ENCODE measurements around the gene MBTPS2.
"Not testable (repeated sequence)": the region's sequence is repeated elsewhere in the genome, so short reads cannot be mapped to it uniquely, and the experiment has no call there.

The MBTPS2 gene

GRCh38 chrX:21863241-21863640 lies 23.8 kb downstream of the MBTPS2 start:
- no peak for DNase-seq

- DNase-seq: no peak
Observed at GRCh38 chrX:21865436-21865835, 26.0 kb downstream of the MBTPS2 start.

- no peak for DNase-seq
Observed at GRCh38 chrX:21870494-21870893, 31.1 kb downstream of the MBTPS2 start.

- DNase-seq: no peak
Observed at GRCh38 chrX:21873063-21873775, 33.8 kb downstream of the MBTPS2 start.

GRCh38 chrX:21874182-21874581 lies 34.8 kb downstream of the MBTPS2 start:
- DNase-seq: not testable (repeated sequence)

GRCh38 chrX:21875013-21875412 lies 35.6 kb downstream of the MBTPS2 start:
- DNase-seq: no peak

- DNase-seq: no peak
Observed at GRCh38 chrX:21881881-21882574, 42.6 kb downstream of the MBTPS2 start.

GRCh38 chrX:21883258-21883657 lies 43.8 kb downstream of the MBTPS2 start:
- DNase-seq: no peak

- no peak for DNase-seq
Observed at GRCh38 chrX:21885568-21885967, 46.2 kb downstream of the MBTPS2 start.

GRCh38 chrX:21905313-21905712 lies 65.9 kb downstream of the MBTPS2 start:
- DNase-seq: peak in 1 of 2 experiments; percentile 54

GRCh38 chrX:21905953-21906352 lies 66.5 kb downstream of the MBTPS2 start:
- DNase-seq: peak; percentile 59 to 70

GRCh38 chrX:21907260-21907659 lies 67.8 kb downstream of the MBTPS2 start:
- DNase-seq: peak; percentile 66 to 83

- no peak for DNase-seq
Observed at GRCh38 chrX:21911481-21911880, 72.1 kb downstream of the MBTPS2 start.

- no peak for DNase-seq
Observed at GRCh38 chrX:21912220-21912619, 72.8 kb downstream of the MBTPS2 start.

GRCh38 chrX:21912989-21913388 lies 73.6 kb downstream of the MBTPS2 start:
- DNase-seq: no peak

GRCh38 chrX:21926116-21926515 lies 86.7 kb downstream of the MBTPS2 start:
- no peak for DNase-seq

GRCh38 chrX:21926527-21927278 lies 87.3 kb downstream of the MBTPS2 start:
- no peak for DNase-seq

GRCh38 chrX:21929209-21929608 lies 89.8 kb downstream of the MBTPS2 start:
- no peak for DNase-seq

GRCh38 chrX:21930986-21931385 lies 91.6 kb downstream of the MBTPS2 start:
- DNase-seq: no peak

GRCh38 chrX:21932292-21933002 lies 93.0 kb downstream of the MBTPS2 start:
- no peak for DNase-seq

GRCh38 chrX:21933077-21933476 lies 93.7 kb downstream of the MBTPS2 start:
- no peak for DNase-seq

- no peak for DNase-seq
Observed at GRCh38 chrX:21934414-21934813, 95.0 kb downstream of the MBTPS2 start.

Measured in NCI-H526 (cell line).